Stimulated activated naive CD4-positive, alpha-beta T cell (primary cell): ENCODE results near the gene FAU.
"Not testable (repeated sequence)": the region's sequence is repeated elsewhere in the genome, so short reads cannot be mapped to it uniquely, and the experiment has no call there.

Source experiments
- DNase-seq, 6 experiments: peaks; one replicate each; lab custom pipeline; 2025; lab: John Stamatoyannopoulos, UW

Gene FAU

DNA sequence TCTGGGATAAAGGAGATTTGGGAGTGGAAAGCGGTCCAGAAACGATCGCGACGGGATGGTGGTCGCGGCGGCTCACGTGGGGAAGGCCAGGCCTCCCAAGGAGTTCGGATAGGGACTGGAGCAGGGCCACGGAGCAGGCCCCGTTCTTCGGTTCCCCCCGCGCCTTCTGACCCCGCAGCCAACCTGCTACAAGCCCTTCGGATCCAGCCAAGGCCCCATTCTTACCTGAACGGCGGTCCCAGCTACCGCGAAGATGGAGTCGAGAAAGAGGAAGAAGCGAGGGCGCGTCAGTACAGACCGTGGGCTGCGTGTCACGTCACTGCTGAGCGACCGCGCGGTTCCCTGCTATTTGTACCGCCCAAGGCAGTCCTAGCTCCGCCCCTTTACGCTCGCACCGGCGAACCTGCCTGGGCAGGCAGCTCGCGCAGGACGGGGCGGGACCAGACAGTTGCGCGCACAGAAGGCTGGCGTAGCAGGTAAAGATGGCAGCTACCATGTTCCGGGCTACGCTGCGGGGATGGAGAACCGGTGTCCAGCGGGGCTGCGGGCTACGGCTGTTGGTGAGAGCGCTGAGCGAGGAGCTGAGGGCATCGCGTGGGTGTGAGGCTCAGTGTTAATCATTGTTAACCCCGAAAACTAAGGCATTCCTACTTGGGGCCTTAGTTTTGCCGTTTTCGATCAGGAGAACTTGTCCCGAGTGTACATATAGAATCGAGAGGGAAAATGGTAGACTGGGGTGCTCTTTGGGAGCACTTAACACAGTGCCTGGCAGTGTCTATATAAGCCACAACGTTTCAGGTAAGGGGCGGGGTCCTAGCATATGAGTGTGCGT, at the start of gene FAU, which contains the start of gene MRPL49:
Gene FAU, minus strand, starts transcription at position 270 of the 832 bp plus-strand sequence. CDS start 321 bp downstream, outside the sequence.
Gene MRPL49, plus strand, starts transcription at position 457 of the 832 bp plus-strand sequence. Its CDS starts 26 bp downstream, at position 483.
- peak; percentile 92 to 99 (median 98) for DNase-seq

DNA sequence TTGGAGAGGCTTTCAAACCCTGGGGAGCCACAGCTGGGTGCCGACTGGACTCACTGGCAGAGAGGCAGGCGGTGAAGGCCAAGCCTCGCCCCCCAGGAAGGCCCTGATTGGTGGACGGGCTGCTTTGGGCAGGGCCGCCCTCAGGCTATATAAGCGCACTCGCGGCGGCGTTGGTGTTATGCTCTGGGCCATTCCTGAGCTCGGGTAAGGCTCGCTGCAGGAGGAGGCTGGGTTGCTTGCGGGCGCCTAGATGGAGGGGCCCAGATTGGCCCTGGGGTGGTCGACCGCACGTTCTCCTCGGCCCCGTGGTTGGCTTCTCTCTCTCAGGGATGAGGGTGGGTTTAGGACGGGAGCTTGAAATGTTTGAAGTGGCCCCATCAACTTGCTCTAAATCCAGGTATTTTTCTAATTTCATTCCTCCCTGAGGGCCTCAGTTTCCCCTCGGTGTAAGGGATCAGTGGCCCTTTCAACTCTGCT, 48.2 kb upstream of the FAU start, which contains the start of gene SPDYC:
Gene SPDYC, plus strand, starts transcription at position 176 of the 477 bp plus-strand sequence. CDS start 1,125 bp downstream, outside the sequence.
- no peak for DNase-seq

DNA sequence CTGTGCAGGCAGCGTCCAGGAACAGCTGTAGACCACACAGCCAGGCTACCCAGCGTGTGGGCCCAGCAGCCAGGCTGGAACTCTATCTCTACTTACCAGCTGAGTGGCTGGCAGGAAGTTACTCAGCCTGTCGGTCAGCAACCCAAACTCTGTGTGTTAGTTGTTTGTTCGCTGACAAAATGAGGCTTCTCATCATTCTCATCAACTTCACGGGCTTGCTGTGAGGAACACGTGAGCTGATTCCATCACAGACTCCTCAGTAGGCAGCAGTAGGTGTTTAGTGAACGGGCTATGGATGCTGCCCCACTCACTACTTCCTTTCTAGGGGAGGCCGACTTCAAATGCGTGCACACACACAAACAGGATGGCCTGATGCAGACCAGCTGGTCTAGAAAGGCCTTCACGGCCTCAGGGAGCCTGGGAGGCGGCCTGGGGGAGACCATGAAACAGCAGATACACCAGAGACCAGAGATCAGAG, 47.3 kb upstream of the FAU start:
- no peak for DNase-seq

DNA sequence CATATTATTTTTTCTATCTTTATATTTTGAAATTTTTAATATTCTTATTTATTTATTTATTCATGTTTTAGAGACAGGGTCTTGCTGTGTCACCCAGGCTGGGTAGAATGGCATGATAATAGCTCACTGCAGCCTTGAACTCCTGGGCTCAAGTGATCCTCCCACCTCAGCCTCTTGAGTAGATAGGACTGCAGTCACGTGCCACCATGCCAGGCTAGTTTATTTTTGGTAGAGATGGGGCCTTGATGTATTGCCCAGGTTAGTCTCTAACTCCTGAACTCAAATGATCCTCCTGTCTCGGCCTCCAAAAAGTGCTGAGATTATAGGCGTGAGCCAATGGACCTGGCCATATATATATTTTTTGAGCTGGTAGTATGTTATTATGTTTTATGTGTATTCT, 45.7 kb upstream of the FAU start:
- DNase-seq = no peak

DNA sequence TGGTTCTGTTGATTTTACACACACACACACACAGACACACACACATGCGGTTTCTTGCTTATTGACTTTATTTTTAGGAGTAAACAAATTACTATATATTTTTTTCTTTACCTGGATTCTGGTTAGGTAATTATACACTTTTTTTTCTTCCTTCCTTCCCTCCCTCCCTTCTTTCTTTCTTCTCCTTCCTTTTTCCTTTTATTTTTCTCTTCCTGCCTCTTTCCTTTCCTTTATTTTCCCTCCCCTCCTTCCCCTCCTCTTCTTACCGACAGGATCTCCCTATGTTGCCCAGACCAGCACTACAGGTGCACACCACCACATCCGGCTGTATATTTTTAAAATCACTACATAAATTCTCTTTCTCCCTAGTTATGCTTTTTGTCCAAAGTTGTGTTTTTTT, 45.0 kb upstream of the FAU start:
- no peak for DNase-seq

DNA sequence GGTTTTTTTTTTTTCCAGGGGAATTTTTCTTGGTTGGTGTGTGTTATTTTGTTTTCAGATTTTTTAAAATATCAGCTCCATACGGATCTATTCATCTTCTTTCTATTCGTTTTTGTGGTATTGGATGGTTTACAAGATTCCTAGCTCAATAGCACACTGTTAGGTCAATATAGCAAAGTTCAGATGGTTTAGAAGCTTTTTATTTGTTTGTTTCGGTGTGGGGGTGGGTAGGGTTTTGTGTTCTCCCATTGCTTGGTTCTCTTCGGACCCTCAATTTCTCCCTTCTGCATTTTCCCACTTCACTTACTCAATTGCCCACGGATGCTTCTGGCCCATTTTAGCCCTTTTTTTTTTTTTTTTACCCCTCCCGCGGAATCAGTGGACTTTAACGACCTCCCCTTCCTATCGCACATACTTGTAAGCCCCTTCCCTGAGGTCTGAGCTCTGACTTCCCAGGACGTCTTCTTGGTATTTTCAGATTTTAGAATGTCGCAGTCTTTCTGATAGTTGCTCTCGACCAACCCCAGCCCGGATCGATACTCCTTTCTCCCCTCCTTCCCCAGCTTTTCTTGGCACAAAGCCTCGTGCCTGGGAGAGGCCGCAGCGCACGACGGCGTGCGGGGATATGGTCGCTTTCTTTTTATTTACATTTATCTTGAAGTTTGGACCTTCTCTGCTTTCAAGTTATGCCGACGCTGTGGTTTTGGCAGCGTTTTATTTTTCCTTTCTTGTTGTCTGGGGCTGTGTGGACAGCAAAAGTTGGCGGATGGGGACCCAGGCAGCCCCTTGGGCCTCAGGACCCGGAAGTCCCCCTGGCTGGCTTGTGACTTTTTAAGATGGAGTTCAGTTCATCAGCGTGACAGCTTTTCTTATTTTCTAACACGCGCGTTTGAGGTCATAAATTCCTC, 43.7 kb upstream of the FAU start:
- no peak for DNase-seq

DNA sequence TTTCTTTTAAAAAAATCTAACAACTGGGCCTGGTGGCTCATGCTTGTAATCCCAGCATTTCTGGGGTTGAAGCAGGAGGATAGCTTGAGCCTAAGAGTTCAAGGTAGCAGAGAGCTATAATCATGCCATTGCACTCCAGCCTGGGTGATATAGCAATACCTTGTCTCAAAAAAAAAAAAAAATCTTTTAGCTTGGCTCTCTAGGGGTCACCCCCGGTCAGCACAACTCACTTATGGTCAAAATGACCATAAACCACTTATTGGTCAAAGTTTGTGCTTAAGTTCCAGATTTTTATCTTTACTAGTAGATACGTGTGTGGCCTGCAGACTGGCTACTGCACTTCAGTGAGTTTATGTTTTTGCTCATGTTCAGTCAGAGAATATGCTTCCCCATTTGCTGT, 41.8 kb upstream of the FAU start:
- DNase-seq = no peak

DNA sequence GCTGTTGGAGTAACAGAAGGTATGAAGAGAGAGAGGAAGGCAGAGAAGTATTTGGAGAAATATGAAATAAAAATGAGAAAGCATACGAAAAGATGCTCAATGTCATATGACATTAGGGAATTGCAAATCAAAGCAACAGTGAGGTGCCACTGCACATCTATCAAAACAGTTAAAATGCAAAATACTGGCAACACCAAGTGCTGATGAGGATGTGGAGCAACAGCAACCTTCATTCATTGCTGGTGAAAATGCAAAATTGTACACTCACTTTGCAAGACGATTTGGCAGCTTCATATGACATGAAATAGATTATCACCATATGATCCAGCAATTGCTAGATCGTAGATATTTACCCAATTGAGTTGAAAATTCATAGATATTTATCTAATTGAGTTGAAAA, 38.7 kb upstream of the FAU start:
- no peak for DNase-seq

DNA sequence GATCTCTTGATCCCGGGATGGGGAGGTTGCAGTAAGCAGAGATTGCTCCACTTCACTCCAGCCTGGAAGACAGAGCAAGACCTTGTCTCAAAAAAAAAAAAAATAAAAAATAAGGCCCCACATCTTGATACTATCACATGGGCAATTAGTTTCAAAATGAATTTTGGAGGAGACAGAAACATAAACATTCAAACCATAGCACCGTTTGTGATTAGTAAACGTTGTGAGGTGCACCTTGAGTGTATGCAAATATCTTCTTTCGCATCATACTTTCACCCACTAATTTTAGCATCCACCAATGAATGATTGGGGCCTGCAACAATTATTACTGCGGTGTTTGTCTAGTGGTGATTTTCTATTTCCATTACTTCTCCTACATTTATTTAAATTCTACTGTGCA, 37.1 kb upstream of the FAU start:
- no peak for DNase-seq

DNA sequence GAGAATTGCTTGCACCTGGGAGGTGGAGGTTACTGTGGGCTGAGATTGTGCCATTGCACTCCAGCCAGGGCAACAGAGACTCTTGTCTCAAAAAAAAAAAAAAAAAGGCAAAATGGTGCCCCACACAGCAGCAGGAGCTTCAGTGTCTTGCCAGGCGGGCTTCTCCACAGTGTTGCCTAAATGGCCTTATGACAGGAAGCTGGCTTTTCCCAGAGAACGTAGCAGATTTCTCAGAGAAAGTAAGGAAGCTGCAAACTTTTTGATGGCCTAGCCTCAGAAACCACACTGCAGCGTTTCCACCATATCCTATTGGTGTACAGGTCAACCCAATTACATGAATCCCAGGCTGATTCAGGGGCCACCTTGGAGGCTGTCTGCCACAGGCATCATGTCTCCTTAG, 35.4 kb upstream of the FAU start:
- DNase-seq = no peak

DNA sequence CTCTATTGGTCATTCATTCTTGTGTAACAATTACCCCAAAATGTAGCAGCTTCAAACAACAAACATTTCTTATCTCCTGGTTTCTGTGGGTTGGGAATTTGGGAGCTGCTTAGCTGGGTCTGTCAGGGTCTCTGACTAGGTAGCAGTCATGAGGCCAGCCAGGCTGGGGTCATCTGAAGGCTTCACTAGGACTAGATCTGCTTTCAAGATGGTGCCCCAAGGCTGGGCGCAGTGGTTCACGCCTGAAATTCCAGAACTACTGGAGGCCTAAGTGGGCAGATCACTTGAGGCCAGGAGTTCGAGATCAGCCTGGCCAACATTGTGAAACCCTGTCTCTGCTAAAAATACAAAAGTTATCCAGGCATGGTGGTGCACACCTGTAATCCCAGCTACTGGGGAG, 35.0 kb upstream of the FAU start:
- DNase-seq = no peak

DNA sequence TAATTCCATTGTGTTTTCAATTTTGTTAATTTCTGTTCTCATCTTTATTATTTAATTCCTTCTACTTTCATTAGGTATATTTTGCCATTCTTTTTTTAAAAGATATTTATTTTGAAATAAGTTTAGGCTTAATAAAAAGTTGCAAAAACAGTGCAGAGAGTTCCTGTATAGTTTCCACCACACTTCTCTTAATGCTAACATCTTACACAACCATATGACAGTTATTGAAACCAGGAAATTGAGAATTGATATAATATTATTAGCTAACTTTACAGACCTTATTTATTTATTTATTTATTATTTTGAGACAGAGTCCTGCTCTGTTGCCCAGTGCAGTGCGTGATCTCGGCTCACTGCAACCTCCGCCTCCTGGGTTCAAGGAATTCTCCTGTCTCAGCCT, 34.3 kb upstream of the FAU start:
- DNase-seq = no peak

DNA sequence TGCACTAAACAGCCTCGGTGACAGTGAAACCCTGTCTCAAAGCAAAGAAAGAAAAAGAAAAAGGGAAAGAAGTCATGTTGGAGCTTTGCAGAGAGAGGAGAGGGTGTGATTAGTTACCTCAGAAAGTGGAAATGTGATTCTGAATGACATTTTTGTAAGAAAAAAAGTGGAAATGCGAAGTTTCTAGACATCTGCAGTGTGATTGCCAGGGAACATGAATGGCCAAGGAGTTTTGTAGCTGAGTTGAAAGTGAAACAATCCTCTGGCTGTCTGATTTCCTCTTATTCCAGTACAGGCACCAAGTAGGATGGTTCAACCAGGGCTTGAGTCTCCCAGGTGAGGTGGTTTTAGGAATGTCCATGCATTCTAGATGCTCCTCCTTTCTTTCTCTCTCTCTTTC, 30.2 kb upstream of the FAU start:
- no peak for DNase-seq

DNA sequence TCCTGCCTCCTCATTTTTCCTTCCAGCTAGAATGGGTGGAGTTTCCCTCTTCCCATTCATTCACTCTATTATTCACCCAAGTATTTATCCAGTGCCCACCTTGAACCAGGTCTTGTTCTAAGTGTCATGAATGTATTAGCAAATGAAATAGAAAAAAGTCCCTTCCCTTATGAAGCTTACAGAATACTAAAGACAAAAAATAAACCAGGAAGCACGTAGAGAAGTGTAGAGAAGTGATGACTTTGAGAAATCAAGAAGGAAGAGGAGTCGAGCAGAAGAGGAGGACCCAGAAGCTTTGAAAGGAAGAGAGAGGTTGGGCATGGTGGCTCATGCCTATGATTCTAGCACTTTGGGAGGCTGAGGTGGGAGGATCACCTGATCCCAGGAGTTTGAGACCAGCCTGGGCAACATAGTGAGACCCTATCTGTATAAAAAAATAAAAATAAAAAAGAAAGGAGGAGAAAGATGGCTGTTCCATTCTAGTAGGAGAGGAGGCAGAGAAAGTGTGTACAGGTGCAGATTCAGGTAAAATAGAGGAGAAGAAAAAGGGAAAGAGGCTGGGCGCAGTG, 29.5 kb upstream of the FAU start:
- DNase-seq = no peak

DNA sequence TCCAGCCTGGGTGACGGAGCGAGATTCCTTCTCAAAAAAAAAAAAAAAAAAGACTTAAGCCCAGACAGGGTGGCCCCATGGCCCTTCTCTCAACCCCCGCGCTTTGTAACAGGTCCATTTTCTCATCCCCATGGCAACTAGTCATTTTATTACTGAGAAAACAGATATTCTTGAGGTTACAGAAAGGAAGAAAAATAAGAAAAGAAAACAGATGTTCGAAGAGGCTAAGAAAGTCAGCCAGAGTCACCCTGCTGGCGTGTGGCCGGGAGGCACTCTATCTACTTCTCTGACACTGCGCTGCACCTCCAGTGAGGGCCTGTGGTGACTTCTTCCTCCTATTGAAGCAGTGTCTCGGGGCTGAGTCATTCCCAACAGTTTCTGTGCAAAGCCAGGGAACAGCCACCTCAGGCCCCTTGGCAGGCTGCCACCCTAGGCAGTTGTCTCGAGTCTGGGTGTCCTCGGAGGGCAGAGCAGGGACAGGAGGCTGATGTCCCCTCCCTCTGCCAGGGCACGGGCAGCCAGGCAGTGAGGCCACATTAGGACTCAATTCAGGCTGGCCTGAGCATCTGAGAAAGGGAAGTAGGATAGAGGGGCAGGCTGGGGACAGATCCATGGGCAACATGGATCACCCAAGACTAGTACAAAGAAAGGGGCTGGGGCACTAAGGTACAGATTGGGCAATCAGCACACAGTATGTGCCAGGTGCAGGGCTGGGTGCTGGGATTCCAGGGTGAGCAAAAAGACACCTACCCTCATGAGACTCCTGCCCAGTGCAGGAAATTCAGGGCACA, 28.8 kb upstream of the FAU start:
- DNase-seq = no peak

DNA sequence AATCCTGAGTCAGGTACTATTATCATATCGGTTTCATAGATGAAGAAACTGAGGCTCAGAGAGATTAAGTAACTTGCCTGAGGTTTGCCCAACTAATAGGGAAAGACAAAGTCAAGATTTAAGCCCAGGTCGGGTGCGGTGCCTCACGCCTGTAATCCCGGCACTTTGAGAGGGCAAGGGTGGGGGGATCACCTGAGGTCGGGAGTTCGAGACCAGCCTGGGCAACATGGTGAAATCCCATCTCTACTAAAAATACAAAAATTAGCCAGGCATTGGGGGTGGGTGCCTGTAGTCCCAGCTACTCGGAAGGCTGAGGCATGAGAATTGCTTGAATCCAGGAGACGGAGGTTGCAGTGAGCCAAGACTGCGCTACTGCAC, 28.2 kb upstream of the FAU start:
- DNase-seq = not testable (repeated sequence)

DNA sequence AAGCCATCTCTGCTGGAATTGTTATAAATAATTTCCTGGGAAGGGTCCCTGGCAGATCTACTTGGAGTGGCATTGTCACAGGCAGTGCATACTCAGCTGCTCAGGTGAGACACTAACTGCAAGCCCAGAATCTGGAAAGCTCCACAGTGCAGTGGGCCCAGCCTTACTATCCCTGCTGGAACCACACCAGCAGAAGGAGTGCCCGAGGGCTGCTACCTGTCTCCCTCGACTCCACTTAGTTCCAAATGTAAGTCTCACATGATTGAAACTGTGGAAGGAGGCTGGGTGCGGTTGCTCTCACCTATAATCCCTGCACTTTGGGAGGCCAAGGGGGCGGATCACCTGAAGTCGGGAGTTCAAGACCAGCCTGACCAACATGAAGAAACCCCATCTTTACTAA, 26.7 kb upstream of the FAU start:
- DNase-seq = no peak

DNA sequence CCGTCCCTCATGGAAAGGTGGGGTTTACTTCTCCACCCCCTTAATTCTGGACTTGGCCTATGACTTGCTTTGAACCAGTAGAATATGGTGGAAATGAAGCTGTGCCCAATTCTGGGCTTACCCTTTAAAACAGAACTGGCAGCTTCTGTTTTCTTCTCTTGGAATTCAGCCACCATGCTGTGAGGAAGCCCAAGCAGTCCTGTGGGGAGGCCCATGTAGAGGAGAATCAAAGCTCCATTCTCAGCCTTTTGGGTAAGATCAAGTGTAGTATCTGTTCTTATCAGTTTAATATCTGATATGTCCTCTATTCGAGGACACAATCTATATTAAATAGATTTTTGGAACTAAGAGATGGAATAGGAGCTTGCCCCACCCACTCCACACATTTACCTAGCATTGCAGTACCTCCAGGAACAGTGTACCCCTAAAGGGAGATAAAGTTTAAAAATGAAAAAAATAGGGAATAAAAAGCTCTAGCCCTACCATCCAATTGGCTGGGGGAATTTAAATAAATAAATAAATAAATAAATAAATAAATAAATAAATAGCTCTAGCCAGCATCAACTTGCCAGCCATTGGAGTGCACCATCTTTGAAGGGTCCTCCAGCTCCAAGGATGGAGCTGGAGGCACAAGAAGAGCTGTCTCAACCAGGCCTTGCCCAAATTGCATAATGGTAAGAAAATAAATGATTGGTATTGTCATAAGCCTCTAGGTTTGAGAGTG, 25.6 kb upstream of the FAU start:
- DNase-seq = no peak

DNA sequence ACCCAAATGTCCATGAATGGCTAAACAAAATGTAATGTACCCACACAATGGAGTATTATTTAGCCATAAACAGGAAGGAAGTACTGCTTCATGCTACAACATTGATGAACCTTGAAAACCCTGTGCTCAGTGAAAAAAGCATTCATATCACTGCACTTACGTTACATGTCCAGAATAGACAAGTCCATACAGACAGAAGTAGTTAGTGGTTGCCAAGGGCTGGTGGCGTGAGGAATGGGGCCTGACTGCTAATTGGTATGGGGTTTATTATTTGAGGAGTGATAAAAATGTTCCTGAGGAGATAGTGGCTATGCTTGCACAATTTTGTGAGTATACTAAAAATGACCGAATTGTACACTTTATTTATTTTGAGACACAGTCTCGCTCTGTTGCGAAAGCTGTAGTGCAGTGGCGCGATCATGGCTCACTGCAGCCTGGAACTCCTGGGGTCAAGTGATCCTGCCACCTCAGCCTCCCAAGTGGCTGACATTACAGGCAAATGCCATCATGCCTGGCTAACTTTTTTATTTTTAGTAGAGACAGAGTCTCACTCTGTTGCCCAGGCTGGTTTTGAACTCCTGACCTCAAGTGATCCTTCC, 20.1 kb upstream of the FAU start:
- DNase-seq = no peak

DNA sequence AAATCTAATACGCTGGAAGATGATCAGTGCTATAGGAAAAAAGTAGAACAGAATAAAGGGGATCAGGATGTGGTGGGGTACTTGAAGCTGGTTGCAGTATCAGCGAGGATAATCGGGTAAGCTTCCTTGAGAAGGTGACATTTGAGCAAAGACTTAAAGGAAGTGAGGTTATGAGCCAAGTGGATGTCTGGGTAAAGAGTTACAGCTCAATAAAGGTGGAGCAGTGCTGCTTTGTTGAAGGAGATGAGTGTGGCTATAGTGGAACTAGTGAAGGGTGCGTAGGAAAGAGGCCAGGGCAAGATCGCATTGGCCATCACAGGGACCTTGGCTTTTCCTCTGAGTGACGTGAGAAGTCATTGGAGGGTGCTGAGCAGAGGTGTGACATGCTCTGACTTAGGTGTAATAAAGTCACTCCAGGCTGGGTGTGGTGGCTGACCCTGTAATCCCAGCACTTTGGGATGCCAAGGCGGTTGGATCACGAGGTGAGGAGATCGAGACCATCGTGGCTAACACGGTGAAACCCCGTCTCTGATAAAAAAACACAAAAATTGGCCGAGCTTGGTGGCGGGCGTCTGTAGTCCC, 14.7 kb upstream of the FAU start:
- no peak for DNase-seq
